Upper lobe of right lung (tissue), 1 donor: ENCODE measurements around the gene FNDC1. TPM values are rescaled to one million over a fixed set of nuclear protein-coding genes. Genes with fewer than 3 reads are reported as not detected.
A peak's percentile ranks its signal among the peaks of the same experiment; 100 is the strongest.

Experiments used
- ATAC-seq: fragments of 200-7000 bp; cut with Tn5 transposase; one replicate; pipeline ENCODE4 v1.9.1; 2020; ENCODE audit warnings: mild to moderate bottlenecking, moderate library complexity
- DNase-seq: peaks from one replicate; pipeline ENCODE4 v3.0.0-alpha.2; 2020
- H3K27ac ChIP-seq: fragments of 200-600 bp; one replicate; pipeline ENCODE4 v1.8.0; 2022
- H3K27me3 ChIP-seq: fragments of 200-600 bp; one replicate; pipeline ENCODE4 v1.8.0; 2022; ENCODE audit warnings: mild to moderate bottlenecking
- H3K36me3 ChIP-seq: fragments of 200-600 bp; one replicate; pipeline ENCODE4 v1.8.0; 2022
- H3K4me1 ChIP-seq: fragments of 200-600 bp; one replicate; pipeline ENCODE4 v1.8.0; 2022
- H3K4me3 ChIP-seq: fragments of 200-600 bp; one replicate; pipeline ENCODE4 v1.8.0; 2022; ENCODE audit warnings: mild to moderate bottlenecking
- H3K9me3 ChIP-seq: fragments of 200-600 bp; one replicate; pipeline ENCODE4 v1.8.0; 2022
- intact Hi-C: fragments of 100-400 bp; cut with DNase I; formaldehyde crosslinking; loops from one replicate; pipeline ENCODE4 v1.11.0; 2022
- total RNA-seq: library from RNA; stranded (reverse); fragmentation: NEBNext Ultra II Directional; extraction: Animal tissue kit (Norgen Biotek cat#: 25700); gene quantifications from one replicate; pipeline ENCODE4 v1.2.1, GENCODE V29; 2021
- TF ChIP-seq, protein P1 (sequence below): fragments of 200-600 bp; IDR thresholded peaks from one replicate; pipeline ENCODE4 v1.8.0; 2022; ENCODE audit warnings: antibody characterized with exemption
- donor health status: DM: no; HTN: yes; CAD: no; lungs with severe emphysema.

FNDC1 gene
- total RNA-seq, 1 donor from 2014 or later: 1.1 TPM

DNA sequence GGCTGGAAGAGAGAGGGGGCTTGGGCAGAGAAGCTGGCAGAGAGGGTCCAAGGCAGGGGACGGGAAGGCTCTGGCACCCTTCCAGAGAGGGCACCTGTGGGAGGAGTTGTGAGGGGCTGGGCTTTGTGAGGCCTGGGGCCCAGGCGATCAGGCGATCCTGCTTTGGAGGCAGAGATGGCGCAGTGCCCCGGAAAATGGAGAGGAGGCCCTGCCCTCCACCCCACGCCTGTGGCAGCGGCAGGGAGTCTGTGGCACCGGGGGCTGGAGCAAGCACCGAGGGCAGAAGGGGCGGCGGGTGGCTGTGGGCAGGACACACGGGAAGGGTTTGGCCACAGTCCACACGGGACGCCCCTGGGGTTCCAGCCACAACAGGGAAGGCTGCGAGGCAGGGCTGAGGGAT, 36.5 kb upstream of the FNDC1 start:
- DNase-seq (no peak), ATAC-seq (no peak)
- intact Hi-C loops: no loop called here
- Histone ChIP-seq H3K27me3 (no peaks in the 10 kb centered on the region), H3K36me3 (no peaks in the 10 kb centered on the region), H3K4me3 (no peak overlapping the region), H3K4me1 (no peaks in the 10 kb centered on the region), H3K27ac (no peak overlapping the region), H3K9me3 (no peaks in the 10 kb centered on the region)
- TF ChIP-seq, protein P1, sequence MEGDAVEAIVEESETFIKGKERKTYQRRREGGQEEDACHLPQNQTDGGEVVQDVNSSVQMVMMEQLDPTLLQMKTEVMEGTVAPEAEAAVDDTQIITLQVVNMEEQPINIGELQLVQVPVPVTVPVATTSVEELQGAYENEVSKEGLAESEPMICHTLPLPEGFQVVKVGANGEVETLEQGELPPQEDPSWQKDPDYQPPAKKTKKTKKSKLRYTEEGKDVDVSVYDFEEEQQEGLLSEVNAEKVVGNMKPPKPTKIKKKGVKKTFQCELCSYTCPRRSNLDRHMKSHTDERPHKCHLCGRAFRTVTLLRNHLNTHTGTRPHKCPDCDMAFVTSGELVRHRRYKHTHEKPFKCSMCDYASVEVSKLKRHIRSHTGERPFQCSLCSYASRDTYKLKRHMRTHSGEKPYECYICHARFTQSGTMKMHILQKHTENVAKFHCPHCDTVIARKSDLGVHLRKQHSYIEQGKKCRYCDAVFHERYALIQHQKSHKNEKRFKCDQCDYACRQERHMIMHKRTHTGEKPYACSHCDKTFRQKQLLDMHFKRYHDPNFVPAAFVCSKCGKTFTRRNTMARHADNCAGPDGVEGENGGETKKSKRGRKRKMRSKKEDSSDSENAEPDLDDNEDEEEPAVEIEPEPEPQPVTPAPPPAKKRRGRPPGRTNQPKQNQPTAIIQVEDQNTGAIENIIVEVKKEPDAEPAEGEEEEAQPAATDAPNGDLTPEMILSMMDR: no peak

DNA sequence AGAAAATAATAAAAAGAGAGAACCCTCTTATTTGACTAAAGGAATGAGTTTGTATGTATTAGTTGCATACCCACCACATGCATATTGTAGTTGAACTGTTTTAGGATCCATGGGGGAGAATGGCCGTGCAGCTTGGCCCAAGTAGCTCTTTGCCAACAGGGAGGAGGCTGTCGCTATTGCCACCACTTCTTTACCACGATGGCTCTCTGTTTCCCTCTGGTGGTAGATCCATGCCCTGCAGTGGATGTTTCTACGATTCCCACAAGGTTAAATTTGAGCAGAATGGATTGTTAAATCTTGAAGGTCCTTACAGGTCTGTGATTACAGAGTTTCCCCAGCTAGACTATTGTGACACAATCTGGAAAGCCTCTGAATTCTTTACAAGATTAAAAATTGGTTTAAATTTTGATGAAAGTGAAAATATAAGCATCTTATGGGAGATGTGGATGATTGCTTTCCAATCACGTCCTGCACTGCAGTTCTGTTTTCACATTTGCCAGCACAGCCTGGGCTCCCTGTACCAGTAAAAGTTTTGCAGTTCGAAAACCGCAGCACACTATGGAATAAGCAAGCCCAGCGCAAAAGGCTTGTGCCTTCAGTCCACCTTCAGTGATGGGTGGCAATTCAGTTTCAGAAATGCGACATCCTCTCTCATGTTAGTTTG, 34.4 kb upstream of the FNDC1 start:
- Histone ChIP-seq H3K27ac (no peak overlapping the region), H3K4me1 (no peaks in the 10 kb centered on the region), H3K36me3 (no peaks in the 10 kb centered on the region), H3K27me3 (no peaks in the 10 kb centered on the region), H3K4me3 (no peak overlapping the region), H3K9me3 (no peaks in the 10 kb centered on the region)
- DNase-seq (no peak), ATAC-seq (peak; percentile 95)
- intact Hi-C loops: no loop called here
- TF ChIP-seq, protein P1: peak; percentile 95

DNA sequence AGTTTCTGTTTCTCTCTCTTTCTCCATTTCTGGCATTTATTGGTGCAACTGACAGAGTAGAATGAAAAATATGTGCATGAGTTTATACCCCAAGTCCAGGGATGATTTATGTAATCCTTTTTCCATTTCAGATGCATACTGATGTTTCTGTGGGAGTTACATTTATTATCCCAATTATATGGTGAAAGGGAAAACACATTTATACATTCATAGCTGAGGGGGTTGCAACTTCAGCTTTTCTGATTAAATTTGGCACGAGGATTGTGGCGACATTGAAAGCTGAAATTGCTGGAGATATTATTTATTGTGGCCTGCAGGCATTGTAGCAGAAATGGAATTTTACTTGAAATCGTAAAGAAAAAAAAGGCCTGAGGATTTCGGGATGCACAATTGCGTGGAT, 31.5 kb upstream of the FNDC1 start:
- TF ChIP-seq, protein P1: no peak
- no peaks in the 10 kb centered on the region for H3K4me1 ChIP-seq
- no peak for DNase-seq
- intact Hi-C loops: no loop called here
- H3K27me3 ChIP-seq: no peaks in the 10 kb centered on the region
- no peak for ATAC-seq
- H3K9me3 ChIP-seq: no peaks in the 10 kb centered on the region
- no peaks in the 10 kb centered on the region for H3K36me3 ChIP-seq
- no peak overlapping the region for H3K27ac ChIP-seq
- H3K4me3 ChIP-seq: no peak overlapping the region

- no peak for DNase-seq
- intact Hi-C loops: no loop called here
- TF ChIP-seq, protein P1: no peak
Measured at GRCh38 chr6:159142531-159142930, 26.7 kb upstream of the FNDC1 start.

DNA sequence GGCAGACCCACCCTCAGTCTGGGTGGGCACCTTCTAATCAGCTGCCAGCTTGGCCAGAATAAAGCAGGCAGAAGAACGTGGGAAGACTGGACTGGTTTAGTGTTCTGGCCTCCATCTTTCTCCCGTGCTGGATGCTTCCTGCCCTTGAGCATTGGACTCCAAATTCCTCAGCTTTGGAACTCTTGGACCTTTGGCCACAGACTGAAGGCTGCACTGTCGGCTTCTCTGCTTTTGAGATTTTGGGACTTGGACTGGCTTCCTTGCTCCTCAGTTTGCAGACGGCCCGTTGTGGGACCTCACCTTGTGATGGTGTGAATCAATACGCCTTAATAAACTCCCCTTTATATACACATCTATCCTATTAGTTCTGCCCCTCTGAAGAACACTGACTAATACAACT, 20.6 kb upstream of the FNDC1 start:
- Histone ChIP-seq H3K4me3 (no peak overlapping the region), H3K9me3 (no peaks in the 10 kb centered on the region), H3K27ac (no peak overlapping the region), H3K4me1 (no peaks in the 10 kb centered on the region), H3K36me3 (no peaks in the 10 kb centered on the region), H3K27me3 (no peaks in the 10 kb centered on the region)
- TF ChIP-seq, protein P1: no peak
- no peak for DNase-seq
- intact Hi-C loops: no loop called here
- no peak for ATAC-seq

More at GRCh38 chr6:159142531-159142930, 26.7 kb upstream of the FNDC1 start:
- H3K27ac ChIP-seq: no peak overlapping the region
- no peaks in the 10 kb centered on the region for H3K4me1 ChIP-seq
- H3K4me3 ChIP-seq: no peak overlapping the region
- H3K27me3 ChIP-seq: no peaks in the 10 kb centered on the region
- no peak for ATAC-seq
- no peaks in the 10 kb centered on the region for H3K36me3 ChIP-seq
- no peaks in the 10 kb centered on the region for H3K9me3 ChIP-seq

- Histone ChIP-seq H3K36me3 (no peaks in the 10 kb centered on the region), H3K27me3 (no peaks in the 10 kb centered on the region), H3K4me3 (no peak overlapping the region), H3K27ac (no peak overlapping the region), H3K4me1 (no peaks in the 10 kb centered on the region), H3K9me3 (no peaks in the 10 kb centered on the region)
- intact Hi-C loops: no loop called here
- ATAC-seq (no peak), DNase-seq (no peak)
- TF ChIP-seq, protein P1: no peak
Measured at GRCh38 chr6:159149641-159150040, 19.6 kb upstream of the FNDC1 start.
